HCT116 (cell line): ENCODE measurements around the gene CD82. TPM values are rescaled to one million over a fixed set of nuclear protein-coding genes. Genes with fewer than 3 reads are reported as not detected.
A peak's percentile ranks its signal among the peaks of the same experiment; 100 is the strongest.

ENCODE experiments used
- ATAC-seq: fragments of 200-7000 bp; cut with Tn5 transposase; 2 replicates; pipeline ENCODE4 v1.9.1; 2020; ENCODE audit warnings: mild to moderate bottlenecking, moderate library complexity
- BruUV-seq: library from RNA; stranded (reverse); fragments of 400-500 nt; replicated peaks from 2 replicates; lab custom pipeline; 2021; lab: Mats Ljungman, UMichigan
- CTCF ChIA-PET: fragments of 300-600 bp; sonication (Branson Sonifier 250); formaldehyde crosslinking; loops from one replicate; lab custom pipeline; 2021; ENCODE audit warnings: antibody characterized with exemption; lab: Charles Lee
- POLR2A ChIA-PET: fragments of 300-600, 350-600 bp; sonication (Branson Sonifier 250); formaldehyde crosslinking; loops from one replicate; lab custom pipeline; 2021; ENCODE audit warnings: antibody characterized with exemption; lab: Charles Lee
- RAD21 ChIA-PET, 2 experiments: fragments of 300-600 bp; sonication (Branson Sonifier 250); formaldehyde crosslinking; loops; one replicate each; lab custom pipeline; 2023; ENCODE audit warnings: low total read pairs in 2 of 2; ENCODE audit not compliant: uncharacterized antibody in 2 of 2, unreplicated experiment in 2 of 2, low non-redundant PET in 1 of 2; lab: Charles Lee
- DNase-seq: peaks from one replicate; pipeline ENCODE4 v3.0.0-alpha.2; 2010; ENCODE audit warnings: low read depth, low spot score
- H2AFZ ChIP-seq: fragments of 200-600 bp; shearing (Covaris generic), sonication (generic); 2 replicates; pipeline ENCODE4 v1.6.1; 2017; ENCODE audit warnings: low read depth, mixed run types, mixed read lengths, antibody characterized with exemption, low read length; ENCODE audit not compliant: poor library complexity, severe bottlenecking
- H3K27ac ChIP-seq: 2 replicates; pipeline ENCODE4 v1.5.1; 2012; ENCODE audit warnings: low read depth, low read length
- H3K27me3 ChIP-seq: fragments of 200-600 bp; sonication (generic); 2 replicates; pipeline ENCODE4 v1.6.1; 2016; ENCODE audit warnings: mixed run types, low read length, mixed read lengths; ENCODE audit not compliant: insufficient read depth
- H3K36me3 ChIP-seq, 2 experiments: fragments of 200-500 bp in 1 of 2; fragments of 200-600 bp in 1 of 2; sonication (Bioruptor generic) in 1 of 2; sonication (generic) in 1 of 2; 2 replicates each; pipeline versions ENCODE4 v1.5.1 to v1.6.1; 2014 to 2016; ENCODE audit warnings: low read length in 2 of 2, inconsistent platforms in 1 of 2, mixed read lengths in 1 of 2, mixed run types in 1 of 2; ENCODE audit not compliant: insufficient read depth in 2 of 2, control insufficient read depth in 1 of 2
- H3K4me1 ChIP-seq, 2 experiments: fragments of 200-600 bp in 1 of 2; sonication (generic) in 1 of 2; 2 replicates each; pipeline versions ENCODE4 v1.5.1 to v1.6.1; 2012 to 2017; ENCODE audit warnings: low read length in 2 of 2, inconsistent platforms in 1 of 2, mild to moderate bottlenecking in 1 of 2, mixed read lengths in 1 of 2, mixed run types in 1 of 2, moderate library complexity in 1 of 2; ENCODE audit not compliant: insufficient read depth in 2 of 2, control insufficient read depth in 1 of 2
- H3K4me2 ChIP-seq: fragments of 200-600 bp; sonication (generic); 2 replicates; pipeline ENCODE4 v1.6.1; 2017; ENCODE audit warnings: mixed run types, low read length, mixed read lengths
- H3K4me3 ChIP-seq, 2 experiments: fragments of 200-600 bp in 1 of 2; sonication (generic) in 1 of 2; replicated peaks in 1 of 2; 2 replicates each; pipeline ENCODE4 v1.5.1; 2011 to 2016; ENCODE audit warnings: low read length in 2 of 2, control low read depth in 1 of 2, low read depth in 1 of 2, mild to moderate bottlenecking in 1 of 2, mixed read lengths in 1 of 2, mixed run types in 1 of 2
- H3K79me2 ChIP-seq: fragments of 200-600 bp; sonication (generic); 2 replicates; pipeline ENCODE4 v1.6.1; 2017; ENCODE audit warnings: mild to moderate bottlenecking, mixed run types, low read length, moderate library complexity, mixed read lengths; ENCODE audit not compliant: insufficient read depth
- H3K9ac ChIP-seq: fragments of 200-600 bp; sonication (generic); 2 replicates; pipeline ENCODE4 v1.6.1; 2016; ENCODE audit warnings: low read length, mixed read lengths
- H3K9me2 ChIP-seq: fragments of 200-600 bp; sonication (generic), shearing (Covaris generic); 2 replicates; pipeline ENCODE4 v1.6.1; 2017; ENCODE audit warnings: mixed run types, mild to moderate bottlenecking, moderate library complexity; ENCODE audit not compliant: insufficient read depth
- H3K9me3 ChIP-seq, 2 experiments: fragments of 200-500 bp in 1 of 2; fragments of 200-600 bp in 1 of 2; sonication (Bioruptor generic) in 1 of 2; sonication (generic) in 1 of 2; 2 replicates each; pipeline ENCODE4 v1.6.1; 2014 to 2017; ENCODE audit warnings: low read length in 2 of 2, mixed read lengths in 2 of 2, inconsistent platforms in 1 of 2, low read depth in 1 of 2, mild to moderate bottlenecking in 1 of 2, mixed run types in 1 of 2, moderate library complexity in 1 of 2; ENCODE audit not compliant: control insufficient read depth in 1 of 2, insufficient read depth in 1 of 2
- H4K20me1 ChIP-seq: fragments of 200-600 bp; sonication (generic), shearing (Covaris generic); 2 replicates; pipeline ENCODE4 v1.6.1; 2017; ENCODE audit warnings: mixed run types, mild to moderate bottlenecking, moderate library complexity; ENCODE audit not compliant: insufficient read depth
- CEBPB ChIP-seq: IDR thresholded peaks from 2 replicates; pipeline ENCODE4 v1.6.1; 2012; ENCODE audit warnings: low read depth
- JUND ChIP-seq: IDR thresholded peaks from 2 replicates; pipeline ENCODE4 v1.6.1; 2012
- POLR2AphosphoS5 ChIP-seq: IDR thresholded peaks from 2 replicates; pipeline ENCODE4 v1.6.1; 2011; ENCODE audit warnings: mild to moderate bottlenecking, low read depth, low read length, moderate library complexity
- SRF ChIP-seq: IDR thresholded peaks from 2 replicates; pipeline ENCODE4 v1.6.1; 2012; ENCODE audit warnings: low read depth
- TCF7L2 ChIP-seq: IDR thresholded peaks from 2 replicates; pipeline ENCODE4 v1.7.0; 2011; ENCODE audit warnings: borderline replicate concordance, inconsistent platforms; ENCODE audit not compliant: insufficient read depth, insufficient read length; ENCODE audit errors: extremely low read depth
- ZFX ChIP-seq: fragments of 450-650 bp; IDR thresholded peaks from 2 replicates; pipeline ENCODE4 v1.6.1; 2017
- ZNF274 ChIP-seq: fragments of 200-500 bp; sonication (Bioruptor generic); IDR thresholded peaks from 2 replicates; pipeline ENCODE4 v1.6.1; 2014; ENCODE audit warnings: mild to moderate bottlenecking, low read depth, low read length, inconsistent platforms
- intact Hi-C: fragments of 100-400 bp; cut with micrococcal nuclease; formaldehyde crosslinking; loops from 2 replicates; pipeline ENCODE4 v1.10.0; 2022
- total RNA-seq: library from RNA; stranded (reverse); gene quantifications from one replicate; pipeline ENCODE4 v1.2.1, GENCODE V29; 2021; ENCODE audit not compliant: unreplicated experiment
- TF ChIP-seq, protein P1 (sequence below): IDR thresholded peaks from 2 replicates; pipeline ENCODE4 v1.6.1; 2012
- TF ChIP-seq, protein P2 (sequence below): IDR thresholded peaks from 2 replicates; pipeline ENCODE4 v1.6.1; 2012

Gene CD82
- total RNA-seq, 1 experiment from 2014 or later = 16.7 TPM

DNA sequence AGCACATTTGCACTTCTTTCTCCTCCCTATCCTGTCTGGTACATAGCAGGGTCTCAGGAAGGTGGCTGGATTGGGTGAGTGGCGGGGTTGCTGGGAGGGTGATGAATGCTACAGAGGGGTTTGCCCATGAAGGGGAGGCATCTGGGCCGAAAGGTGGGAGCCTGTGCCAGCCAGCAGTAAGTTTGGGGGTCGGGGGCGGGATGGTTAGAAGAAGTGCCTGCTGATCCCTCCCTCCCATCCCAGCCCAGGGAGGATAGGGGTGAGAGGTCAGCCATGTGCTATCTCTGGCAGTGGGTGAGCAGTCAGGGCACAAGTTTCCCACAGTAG lies 2.8 kb downstream of the CD82 start:
- Histone ChIP-seq H3K9me2 (no peaks in the 10 kb centered on the region), H3K27ac (no peak overlapping the region), H3K27me3 (no peaks in the 10 kb centered on the region), H3K9ac (no peak overlapping the region), H2AFZ (no peak overlapping the region), H3K9me3 (no peaks in the 10 kb centered on the region), H3K4me2 (no peak overlapping the region), H4K20me1 (no peaks in the 10 kb centered on the region), H3K4me3 (no peak overlapping the region), H3K79me2 (no peaks in the 10 kb centered on the region), H3K4me1 (peaks cover 14 to 38% of the 10 kb centered on the region in 2 experiments), H3K36me3 (no peaks in the 10 kb centered on the region)
- TF ChIP-seq TCF7L2 (no peak), SRF (no peak), POLR2AphosphoS5 (no peak), CEBPB (no peak), ZFX (no peak), ZNF274 (no peak)
- TF ChIP-seq, protein P1, sequence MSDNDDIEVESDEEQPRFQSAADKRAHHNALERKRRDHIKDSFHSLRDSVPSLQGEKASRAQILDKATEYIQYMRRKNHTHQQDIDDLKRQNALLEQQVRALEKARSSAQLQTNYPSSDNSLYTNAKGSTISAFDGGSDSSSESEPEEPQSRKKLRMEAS = no peak
- DNase-seq (no peak), ATAC-seq (no peak)
- intact Hi-C loops = no loop called here
- ChIA-PET CTCF (no interaction called here), RAD21 (no interaction called here), POLR2A (no interaction called here)
- no TSS peak for BruUV-seq

DNA sequence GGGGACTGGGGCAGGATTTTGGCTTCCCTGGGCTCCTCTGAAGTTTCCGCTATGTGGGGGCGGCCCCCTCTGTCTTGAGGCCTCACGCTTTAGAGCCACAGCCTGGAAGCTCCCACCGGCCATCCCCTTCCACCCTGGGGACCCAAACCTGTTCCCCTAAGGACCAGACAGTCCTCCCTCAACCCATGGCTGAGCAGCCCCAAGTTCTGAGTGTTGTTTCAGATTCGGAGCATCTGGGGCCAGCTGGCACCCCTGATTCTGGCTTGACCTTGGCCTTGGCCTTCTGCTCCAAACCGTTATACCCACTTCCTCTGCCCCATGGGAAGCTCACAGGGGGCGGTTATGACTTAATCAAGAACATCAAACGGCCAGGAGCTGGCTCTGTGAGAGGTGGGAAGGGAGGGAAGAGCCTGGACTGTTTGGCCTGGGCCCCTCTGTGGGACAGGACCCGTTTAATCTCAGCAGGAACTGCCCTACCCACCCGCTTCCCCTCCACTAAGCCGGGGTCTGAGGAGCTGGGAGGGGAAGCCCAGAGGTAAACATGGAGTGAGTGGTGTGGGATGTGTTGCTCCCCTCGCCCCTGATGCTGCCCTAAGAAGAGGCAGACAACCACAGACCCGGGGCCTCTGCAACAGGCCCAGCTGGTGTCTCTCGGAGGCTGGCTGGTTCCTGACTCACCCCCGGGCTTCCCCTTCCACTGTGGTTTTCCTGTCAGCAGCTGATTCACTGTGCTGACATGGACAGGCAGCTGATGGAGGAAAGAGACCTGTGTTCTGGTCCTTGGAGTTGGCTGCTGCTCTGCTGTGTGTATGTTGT lies 3.4 kb downstream of the CD82 start:
- no TSS peak for BruUV-seq
- Histone ChIP-seq H4K20me1 (no peaks in the 10 kb centered on the region), H3K4me1 (peaks cover 13 to 36% of the 10 kb centered on the region in 2 experiments), H3K9me3 (no peaks in the 10 kb centered on the region), H3K79me2 (no peaks in the 10 kb centered on the region), H3K27ac (no peak overlapping the region), H3K9me2 (no peaks in the 10 kb centered on the region), H3K4me2 (peak overlapping the region; percentile 21; the same call in 1 of the 2 replicates), H3K9ac (no peak overlapping the region), H3K4me3 (no peak overlapping the region), H3K36me3 (no peaks in the 10 kb centered on the region), H2AFZ (no peak overlapping the region), H3K27me3 (no peaks in the 10 kb centered on the region)
- CTCF ChIA-PET = no interaction called here
- intact Hi-C loops = no loop called here
- ATAC-seq = no peak
- TF ChIP-seq JUND = peak; percentile 27; the same call in 1 of the 2 replicates
- TF ChIP-seq, protein P2, sequence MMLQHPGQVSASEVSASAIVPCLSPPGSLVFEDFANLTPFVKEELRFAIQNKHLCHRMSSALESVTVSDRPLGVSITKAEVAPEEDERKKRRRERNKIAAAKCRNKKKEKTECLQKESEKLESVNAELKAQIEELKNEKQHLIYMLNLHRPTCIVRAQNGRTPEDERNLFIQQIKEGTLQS = no peak
- POLR2A ChIA-PET = no interaction called here
- DNase-seq = no peak
- RAD21 ChIA-PET = no interaction called here
